ENCODE measurements around the gene OR4B1. TPM values are rescaled to one million over a fixed set of nuclear protein-coding genes. Genes with fewer than 3 reads are reported as not detected.
"Not testable (repeated sequence)": the region's sequence is repeated elsewhere in the genome, so short reads cannot be mapped to it uniquely, and the experiment has no call there.

Gene OR4B1
- total RNA-seq, 1 donor from 2014 or later: not detected

DNA sequence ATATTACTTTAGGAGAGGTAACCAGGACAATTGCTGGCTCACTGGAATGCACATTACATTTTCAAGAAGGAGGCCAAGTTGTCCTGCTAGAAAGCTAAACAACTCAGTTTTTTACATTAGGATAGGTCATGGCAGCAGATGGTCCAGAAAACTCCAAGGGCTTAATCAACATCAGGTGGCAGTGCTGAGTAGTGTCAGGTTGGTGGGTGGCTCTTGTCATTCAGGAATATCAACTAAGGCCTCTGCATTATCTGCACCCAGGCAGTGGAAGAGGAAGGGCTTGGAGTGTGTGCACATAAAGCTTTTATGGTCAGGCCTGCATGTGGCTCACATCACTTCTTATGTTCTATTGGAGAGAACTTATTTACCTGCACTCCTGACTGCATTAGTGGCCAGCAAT is 32.2 kb upstream of the OR4B1 start:
- intact Hi-C loops (cut with DNase I): no loop called here
- Histone ChIP-seq H3K4me3 (no peak overlapping the region), H3K4me1 (no peaks in the 10 kb centered on the region)

DNA sequence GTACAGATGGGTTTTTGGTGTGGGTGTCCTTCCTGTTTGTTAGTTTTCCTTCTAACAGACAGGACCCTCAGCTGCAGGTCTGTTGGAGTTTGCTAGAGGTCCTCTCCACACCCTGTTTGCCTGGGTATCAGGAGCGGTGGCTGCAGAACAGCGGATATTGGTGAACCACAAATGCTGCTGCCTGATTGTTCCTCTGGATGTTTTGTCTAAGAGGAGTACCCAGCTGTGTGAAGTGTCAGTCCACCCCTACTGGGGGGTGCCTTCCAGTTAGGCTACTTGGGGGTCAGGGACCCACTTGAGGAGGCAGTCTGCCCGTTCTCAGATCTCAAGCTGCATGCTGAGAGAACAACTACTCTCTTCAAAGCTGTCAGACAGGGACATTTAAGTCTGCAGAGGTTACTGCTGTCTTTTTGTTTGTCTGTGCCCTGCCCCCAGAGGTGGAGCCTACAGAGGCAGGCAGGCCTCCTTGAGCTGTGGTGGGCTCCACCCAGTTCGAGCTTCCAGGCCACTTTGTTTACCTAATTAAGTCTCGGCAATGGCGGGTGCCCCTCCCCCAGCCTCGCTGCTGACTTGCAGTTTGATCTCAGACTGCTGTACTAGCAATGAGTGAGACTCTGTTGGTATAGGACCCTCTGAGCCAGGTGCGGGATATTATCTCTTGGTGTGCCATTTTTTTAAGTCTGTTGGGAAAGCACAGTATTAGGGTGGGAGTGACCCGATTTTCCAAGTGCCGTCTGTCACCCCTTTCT is 25.5 kb upstream of the OR4B1 start:
- H3K4me1 ChIP-seq; DNase-seq; H3K9me3 ChIP-seq; H3K4me3 ChIP-seq; intact Hi-C loops (cut with DNase I); H3K27me3 ChIP-seq (ENCODE audit: low read depth); H3K27ac ChIP-seq; H3K36me3 ChIP-seq; ATAC-seq: not testable (repeated sequence)

More for the DNA sequence above, 32.2 kb upstream of the OR4B1 start:
- no peak overlapping the region for H3K27ac ChIP-seq
- no peaks in the 10 kb centered on the region for H3K36me3 ChIP-seq
- no peaks in the 10 kb centered on the region for H3K27me3 ChIP-seq (ENCODE audit: low read depth)
- H3K9me3 ChIP-seq: no peaks in the 10 kb centered on the region
- DNase-seq: no peak
- TF ChIP-seq, protein P1, sequence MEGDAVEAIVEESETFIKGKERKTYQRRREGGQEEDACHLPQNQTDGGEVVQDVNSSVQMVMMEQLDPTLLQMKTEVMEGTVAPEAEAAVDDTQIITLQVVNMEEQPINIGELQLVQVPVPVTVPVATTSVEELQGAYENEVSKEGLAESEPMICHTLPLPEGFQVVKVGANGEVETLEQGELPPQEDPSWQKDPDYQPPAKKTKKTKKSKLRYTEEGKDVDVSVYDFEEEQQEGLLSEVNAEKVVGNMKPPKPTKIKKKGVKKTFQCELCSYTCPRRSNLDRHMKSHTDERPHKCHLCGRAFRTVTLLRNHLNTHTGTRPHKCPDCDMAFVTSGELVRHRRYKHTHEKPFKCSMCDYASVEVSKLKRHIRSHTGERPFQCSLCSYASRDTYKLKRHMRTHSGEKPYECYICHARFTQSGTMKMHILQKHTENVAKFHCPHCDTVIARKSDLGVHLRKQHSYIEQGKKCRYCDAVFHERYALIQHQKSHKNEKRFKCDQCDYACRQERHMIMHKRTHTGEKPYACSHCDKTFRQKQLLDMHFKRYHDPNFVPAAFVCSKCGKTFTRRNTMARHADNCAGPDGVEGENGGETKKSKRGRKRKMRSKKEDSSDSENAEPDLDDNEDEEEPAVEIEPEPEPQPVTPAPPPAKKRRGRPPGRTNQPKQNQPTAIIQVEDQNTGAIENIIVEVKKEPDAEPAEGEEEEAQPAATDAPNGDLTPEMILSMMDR (IDR thresholded peaks at IDR 0.05): no peak
- ATAC-seq: no peak

DNA sequence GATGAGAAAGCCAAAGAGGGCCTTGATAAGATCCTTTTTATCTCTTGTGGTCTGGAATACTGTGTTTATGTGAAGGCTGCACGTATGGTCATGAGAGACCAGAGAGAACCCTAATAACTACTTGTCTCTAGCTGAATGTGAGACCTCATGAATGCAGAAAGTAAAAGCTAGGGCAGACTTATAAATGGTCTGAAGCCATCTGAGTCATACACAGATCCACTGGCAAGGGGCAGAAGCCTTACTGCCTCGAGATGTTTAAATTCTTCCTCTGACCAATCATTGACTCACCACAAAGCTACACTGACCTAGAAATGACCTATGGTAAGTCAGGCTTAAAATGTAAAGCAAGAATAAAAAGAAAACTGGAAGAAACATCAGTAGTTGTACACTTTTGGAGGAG is 22.7 kb upstream of the OR4B1 start:
- Histone ChIP-seq H3K36me3 (no peaks in the 10 kb centered on the region), H3K27ac (no peak overlapping the region), H3K4me3 (no peak overlapping the region), H3K27me3 (ENCODE audit: low read depth) (no peaks in the 10 kb centered on the region), H3K4me1 (no peaks in the 10 kb centered on the region), H3K9me3 (peaks cover 10% of the 10 kb centered on the region)
- DNase-seq (no peak), ATAC-seq (no peak)
- intact Hi-C loops (cut with DNase I): no loop called here
- TF ChIP-seq, protein P1 (IDR thresholded peaks at IDR 0.05): no peak

DNA sequence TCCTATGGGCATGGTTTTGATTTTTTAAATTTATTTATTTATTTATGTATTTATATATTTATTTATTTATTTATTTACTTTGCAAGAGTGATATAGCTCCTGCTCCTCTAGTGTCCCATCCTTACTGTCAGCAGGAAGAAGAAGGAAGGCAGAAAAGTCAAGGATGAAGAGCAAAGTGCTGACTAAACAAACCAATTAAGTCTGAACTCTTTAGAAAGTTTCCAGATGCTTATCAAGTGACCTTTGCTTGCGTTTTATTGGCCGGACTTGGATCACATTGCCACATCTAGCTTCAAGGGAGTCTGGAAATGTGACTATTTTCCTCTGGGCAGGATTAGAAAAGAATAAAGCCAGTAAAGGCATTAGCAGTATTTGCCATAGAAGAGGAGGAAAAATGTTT is 8.7 kb upstream of the OR4B1 start:
- Histone ChIP-seq H3K27me3 (ENCODE audit: low read depth) (no peaks in the 10 kb centered on the region), H3K4me1 (no peaks in the 10 kb centered on the region), H3K4me3 (no peak overlapping the region), H3K27ac (no peak overlapping the region), H3K36me3 (no peaks in the 10 kb centered on the region), H3K9me3 (no peaks in the 10 kb centered on the region)
- TF ChIP-seq, protein P1 (IDR thresholded peaks at IDR 0.05): no peak
- intact Hi-C loops (cut with DNase I): no loop called here
- DNase-seq: no peak
- no peak for ATAC-seq

DNA sequence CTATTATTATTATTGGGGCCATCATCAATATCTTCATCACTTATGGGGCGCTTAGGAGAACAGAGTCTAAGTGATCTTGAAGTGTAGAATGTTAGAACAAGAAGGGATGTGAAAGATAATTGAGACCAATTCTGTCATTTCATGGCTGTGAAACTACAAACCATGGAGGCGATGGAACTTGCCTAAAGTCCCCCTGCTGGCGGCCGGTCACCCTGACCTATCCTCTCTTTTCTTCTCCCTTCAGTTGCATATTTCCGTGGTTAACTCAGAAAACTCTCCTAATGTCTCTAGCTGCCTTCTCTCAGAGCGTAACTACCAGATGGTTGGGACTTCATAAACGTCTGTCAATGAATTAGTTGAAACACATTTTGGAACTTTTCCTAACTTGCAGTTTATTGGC is 6.6 kb upstream of the OR4B1 start:
- Histone ChIP-seq H3K4me3 (no peak overlapping the region), H3K4me1 (no peaks in the 10 kb centered on the region), H3K9me3 (no peaks in the 10 kb centered on the region), H3K27me3 (ENCODE audit: low read depth) (no peaks in the 10 kb centered on the region), H3K36me3 (no peaks in the 10 kb centered on the region), H3K27ac (no peak overlapping the region)
- intact Hi-C loops (cut with DNase I): no loop called here
- ATAC-seq (no peak), DNase-seq (no peak)
- TF ChIP-seq, protein P1 (IDR thresholded peaks at IDR 0.05): no peak

DNA sequence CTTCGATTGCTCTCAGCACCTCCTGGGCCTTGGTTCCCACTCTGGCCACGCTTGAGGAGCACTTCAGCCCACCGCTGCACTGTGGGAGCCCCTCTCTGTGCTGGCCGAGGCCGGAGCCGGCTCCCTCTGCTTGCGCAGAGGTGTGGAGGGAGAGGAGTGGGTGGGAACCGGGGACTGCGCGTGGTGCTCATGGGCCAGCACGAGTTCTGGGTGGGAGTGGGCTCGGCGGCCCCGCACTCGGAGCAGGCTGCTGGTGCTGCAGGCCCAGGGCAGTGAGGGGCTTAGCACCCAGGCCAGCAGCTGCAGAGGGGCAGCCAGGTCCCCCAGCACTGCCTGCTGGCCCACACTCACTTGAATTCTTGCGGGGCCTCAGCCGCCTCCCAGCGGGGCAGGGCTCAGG is 12.2 kb downstream of the OR4B1 start:
- DNase-seq: no peak
- H3K27me3 ChIP-seq (ENCODE audit: low read depth): no peaks in the 10 kb centered on the region
- intact Hi-C loops (cut with DNase I): no loop called here
- H3K4me1 ChIP-seq: no peaks in the 10 kb centered on the region
- no peak for ATAC-seq
- H3K36me3 ChIP-seq: no peaks in the 10 kb centered on the region
- H3K9me3 ChIP-seq: no peaks in the 10 kb centered on the region
- TF ChIP-seq, protein P1 (IDR thresholded peaks at IDR 0.05): no peak
- H3K27ac ChIP-seq: no peak overlapping the region
- H3K4me3 ChIP-seq: no peak overlapping the region

DNA sequence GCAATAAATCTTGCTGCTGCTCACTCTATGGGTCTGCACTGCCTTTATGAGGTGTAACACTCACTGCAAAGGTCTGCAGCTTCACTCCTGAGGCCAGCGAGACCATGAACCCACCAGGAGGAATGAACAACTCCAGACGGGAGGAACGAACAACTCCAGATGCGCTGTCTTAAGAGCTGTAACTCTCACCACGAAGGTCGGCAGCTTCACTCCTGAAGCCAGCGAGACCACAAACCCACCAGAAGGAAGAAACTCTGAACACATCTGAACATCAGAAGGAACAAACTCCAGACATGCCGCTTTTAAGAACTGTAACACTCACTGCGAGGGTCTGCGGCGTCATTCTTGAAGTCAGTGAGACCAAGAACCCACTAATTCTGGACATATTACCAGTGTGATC is 13.4 kb downstream of the OR4B1 start:
- H3K27ac ChIP-seq; DNase-seq; ATAC-seq; H3K36me3 ChIP-seq; H3K27me3 ChIP-seq (ENCODE audit: low read depth); H3K4me1 ChIP-seq; H3K9me3 ChIP-seq; intact Hi-C loops (cut with DNase I); H3K4me3 ChIP-seq: not testable (repeated sequence)

All from lower lobe of right lung (tissue), 2 donors.